H1 (cell line): ENCODE results near the gene ERGIC3. TPM values are rescaled to one million over a fixed set of nuclear protein-coding genes. Genes with fewer than 3 reads are reported as not detected.

Source experiments
- CTCF ChIA-PET: fragments of 300-600 bp; sonication (Branson Sonifier 250); formaldehyde crosslinking; loops from one replicate; lab custom pipeline; 2021; ENCODE audit not compliant: partially characterized antibody; lab: Charles Lee
- POLR2A ChIA-PET: fragments of 300-600 bp; sonication (Branson Sonifier 250); formaldehyde crosslinking; loops from one replicate; lab custom pipeline; 2021; ENCODE audit warnings: inconsistent platforms; ENCODE audit not compliant: partially characterized antibody; lab: Charles Lee
- DNase-seq, 2 experiments: peaks; one replicate each; pipeline versions ENCODE4 v3.0.0 to v3.0.0-alpha.2; 2010 to 2022; ENCODE audit warnings: low spot score in 2 of 2, low read depth in 1 of 2, mixed read lengths in 1 of 2
- FAIRE-seq: peaks from 2 replicates; lab custom pipeline; 2011; peaks lifted over from hg19 to GRCh38; lab: Jason Lieb, UNC
- H2AFZ ChIP-seq: 2 replicates; pipeline ENCODE4 v1.8.1; 2012; ENCODE audit warnings: low read length, inconsistent platforms
- H2AK5ac ChIP-seq: 2 replicates; pipeline ENCODE4 v1.6.1; 2013; ENCODE audit warnings: low read depth, low read length
- H2BK120ac ChIP-seq: replicated peaks from 2 replicates; pipeline ENCODE3; 2013; ENCODE audit warnings: low read depth, low read length, inconsistent platforms
- H2BK12ac ChIP-seq: 2 replicates; pipeline ENCODE4 v1.6.1; 2013; ENCODE audit warnings: low read depth, low read length
- H2BK15ac ChIP-seq: 2 replicates; pipeline ENCODE4 v1.6.1; 2013; ENCODE audit warnings: low read length
- H2BK20ac ChIP-seq: 2 replicates; pipeline ENCODE4 v1.6.1; 2013; ENCODE audit warnings: low read length
- H2BK5ac ChIP-seq: 2 replicates; pipeline ENCODE4 v1.6.1; 2013; ENCODE audit warnings: low read depth, low read length
- H3K14ac ChIP-seq: 2 replicates; pipeline ENCODE4 v1.6.1; 2013; ENCODE audit warnings: inconsistent platforms; ENCODE audit not compliant: insufficient read length
- H3K18ac ChIP-seq: 2 replicates; pipeline ENCODE4 v1.6.1; 2013; ENCODE audit warnings: low read length; ENCODE audit errors: extremely low read depth
- H3K23ac ChIP-seq: 2 replicates; pipeline ENCODE4 v1.6.1; 2013; ENCODE audit warnings: inconsistent platforms; ENCODE audit not compliant: insufficient read length
- H3K23me2 ChIP-seq: 2 replicates; pipeline ENCODE4 v1.6.1; 2013; ENCODE audit warnings: low read depth, low read length
- H3K27ac ChIP-seq: 2 replicates; pipeline ENCODE4 v1.6.1; 2011; ENCODE audit warnings: low read depth, low read length, inconsistent platforms
- H3K27me3 ChIP-seq, 4 experiments: replicated peaks in 1 of 4; 1 replicate in 1 of 4; 2 replicates in 3 of 4; pipeline versions ENCODE4 v1.6.1 to v1.8.1; 2011 to 2013; ENCODE audit warnings: low read length in 3 of 4, mild to moderate bottlenecking in 3 of 4, inconsistent platforms in 2 of 4, mixed read lengths in 2 of 4, moderate library complexity in 1 of 4; ENCODE audit not compliant: control insufficient read depth in 3 of 4, insufficient read depth in 3 of 4; ENCODE audit errors: extremely low read depth in 1 of 4
- H3K36me3 ChIP-seq, 4 experiments: 2 replicates each; pipeline versions ENCODE4 v1.6.1 to v1.8.1; 2011 to 2013; ENCODE audit warnings: mild to moderate bottlenecking in 4 of 4, low read length in 3 of 4, moderate library complexity in 2 of 4, control low read depth in 1 of 4, inconsistent platforms in 1 of 4; ENCODE audit not compliant: insufficient read depth in 4 of 4, control insufficient read depth in 2 of 4
- H3K4ac ChIP-seq: replicated peaks from 2 replicates; pipeline ENCODE3; 2013; ENCODE audit warnings: low read length, low read depth, mixed read lengths, inconsistent platforms; ENCODE audit not compliant: insufficient read length
- H3K4me1 ChIP-seq, 4 experiments: replicated peaks in 1 of 4; 1 replicate in 1 of 4; 2 replicates in 3 of 4; pipeline versions ENCODE4 v1.6.1 to v1.8.1; 2011 to 2013; ENCODE audit warnings: low read length in 3 of 4, inconsistent platforms in 2 of 4, mixed read lengths in 1 of 4; ENCODE audit not compliant: insufficient read depth in 4 of 4, control insufficient read depth in 3 of 4
- H3K4me2 ChIP-seq, 2 experiments: 2 replicates each; pipeline versions ENCODE4 v1.6.1 to v1.8.1; 2011 to 2013; ENCODE audit warnings: low read depth in 2 of 2, low read length in 2 of 2, control low read depth in 1 of 2, inconsistent platforms in 1 of 2, mild to moderate bottlenecking in 1 of 2; ENCODE audit not compliant: insufficient read depth in 1 of 2
- H3K4me3 ChIP-seq, 4 experiments: fragments of 200-600, 300-600 bp in 1 of 4; sonication (generic), shearing (Covaris generic), sonication (Bioruptor Twin) in 1 of 4; 2 replicates each; pipeline versions ENCODE4 v1.5.1 to v1.8.1; 2011 to 2016; ENCODE audit warnings: low read length in 4 of 4, low read depth in 3 of 4, control low read depth in 2 of 4, inconsistent platforms in 2 of 4, mild to moderate bottlenecking in 2 of 4, mixed read lengths in 1 of 4, moderate library complexity in 1 of 4; ENCODE audit not compliant: insufficient read depth in 2 of 4; ENCODE audit errors: extremely low read depth in 1 of 4
- H3K56ac ChIP-seq: replicated peaks from 2 replicates; pipeline ENCODE3; 2013; ENCODE audit warnings: low read depth, mild to moderate bottlenecking, mixed read lengths, low read length, inconsistent platforms; ENCODE audit not compliant: insufficient read length
- H3K79me1 ChIP-seq: 2 replicates; pipeline ENCODE4 v1.6.1; 2013; ENCODE audit warnings: low read depth, low read length, control low read depth
- H3K79me2 ChIP-seq, 2 experiments: 2 replicates each; pipeline versions ENCODE4 v1.6.1 to v1.8.1; 2012 to 2013; ENCODE audit warnings: low read length in 2 of 2, mild to moderate bottlenecking in 2 of 2, inconsistent platforms in 1 of 2; ENCODE audit not compliant: insufficient read depth in 2 of 2, control insufficient read depth in 1 of 2
- H3K9ac ChIP-seq, 4 experiments: replicated peaks in 1 of 4; 1 replicate in 1 of 4; 2 replicates in 3 of 4; pipeline versions ENCODE4 v1.6.1 to v1.8.1; 2011 to 2013; ENCODE audit warnings: low read depth in 3 of 4, low read length in 3 of 4, control low read depth in 2 of 4, mild to moderate bottlenecking in 2 of 4, moderate library complexity in 2 of 4, inconsistent platforms in 1 of 4; ENCODE audit errors: extremely low read depth in 1 of 4
- H3K9me3 ChIP-seq, 2 experiments: 2 replicates each; pipeline versions ENCODE4 v1.6.1 to v1.8.1; 2012 to 2013; ENCODE audit warnings: mild to moderate bottlenecking in 2 of 2, moderate library complexity in 2 of 2, control low read depth in 1 of 2, inconsistent platforms in 1 of 2, low read depth in 1 of 2, low read length in 1 of 2, mixed read lengths in 1 of 2; ENCODE audit not compliant: insufficient read depth in 2 of 2
- H4K20me1 ChIP-seq, 2 experiments: replicated peaks in 1 of 2; 2 replicates each; pipeline versions ENCODE3 to v1.8.1; 2011 to 2013; ENCODE audit warnings: inconsistent platforms in 2 of 2, low read length in 2 of 2, mild to moderate bottlenecking in 1 of 2; ENCODE audit not compliant: insufficient read depth in 2 of 2, control insufficient read depth in 1 of 2
- H4K5ac ChIP-seq: 2 replicates; pipeline ENCODE4 v1.6.1; 2013; ENCODE audit warnings: low read length, low read depth, mixed read lengths, inconsistent platforms; ENCODE audit not compliant: insufficient read length
- H4K8ac ChIP-seq: 2 replicates; pipeline ENCODE4 v1.8.0; 2013; ENCODE audit warnings: mild to moderate bottlenecking, moderate library complexity, low read length, inconsistent platforms; ENCODE audit not compliant: insufficient read depth; ENCODE audit errors: extremely low read depth
- H4K91ac ChIP-seq: replicated peaks from 2 replicates; pipeline ENCODE3; 2013; ENCODE audit warnings: low read length, mixed read lengths, inconsistent platforms; ENCODE audit not compliant: insufficient read length
- BCL11A ChIP-seq, 2 experiments: IDR thresholded peaks; one replicate each; pipeline ENCODE4 v1.6.1; 2011; ENCODE audit warnings: low read depth in 2 of 2, low read length in 2 of 2, mild to moderate bottlenecking in 2 of 2
- CBX5 ChIP-seq: fragments of 300-800, 300-1000 bp; sonication (generic); IDR thresholded peaks from 2 replicates; pipeline ENCODE4 v1.7.1; 2016; ENCODE audit warnings: antibody characterized with exemption, low read length, low read depth
- CBX8 ChIP-seq: fragments of 300-800, 300-1000 bp; sonication (generic); IDR thresholded peaks from 2 replicates; pipeline ENCODE4 v1.7.1; 2016; ENCODE audit warnings: low read depth, low read length, borderline replicate concordance
- CHD1 ChIP-seq: IDR thresholded peaks from 2 replicates; pipeline ENCODE4 v1.6.1; 2012; ENCODE audit warnings: low read depth, low read length, improper control_type of control experiment
- KDM4A ChIP-seq: IDR thresholded peaks from one replicate; pipeline ENCODE4 v1.7.1; 2012; ENCODE audit warnings: low read depth, mild to moderate bottlenecking, moderate library complexity, low read length, inconsistent platforms; ENCODE audit not compliant: severe bottlenecking
- KDM5A ChIP-seq: fragments of 200-600 bp; IDR thresholded peaks from 2 replicates; pipeline ENCODE4 v1.7.1; 2012; ENCODE audit warnings: mild to moderate bottlenecking, low read length, inconsistent platforms, mixed read lengths
- NRF1 ChIP-seq: IDR thresholded peaks from 2 replicates; pipeline ENCODE4 v1.6.1; 2011; ENCODE audit warnings: mild to moderate bottlenecking, low read depth, low read length, improper control_type of control experiment
- PHF8 ChIP-seq: fragments of 200-600 bp; sonication (generic); conservative IDR thresholded peaks from 2 replicates; pipeline ENCODE4 v1.7.1; 2012; ENCODE audit warnings: low read depth, mild to moderate bottlenecking, inconsistent platforms, low read length, moderate library complexity
- RAD21 ChIP-seq, 2 experiments: IDR thresholded peaks in 1 of 2; conservative IDR thresholded peaks in 1 of 2; 2 replicates each; pipeline ENCODE4 v1.6.1; 2011; ENCODE audit warnings: low read depth in 2 of 2, low read length in 2 of 2, improper control_type of control experiment in 1 of 2, inconsistent platforms in 1 of 2, mild to moderate bottlenecking in 1 of 2, moderate library complexity in 1 of 2
- RNF2 ChIP-seq: fragments of 200-900, 300-1000 bp; sonication (generic); IDR thresholded peaks from 2 replicates; pipeline ENCODE4 v1.7.1; 2016; ENCODE audit warnings: borderline replicate concordance, low read depth, mild to moderate bottlenecking, antibody characterized with exemption, low read length; ENCODE audit not compliant: poor library complexity, severe bottlenecking; ENCODE audit errors: missing control alignments
- ZNF274 ChIP-seq: IDR thresholded peaks from 2 replicates; pipeline ENCODE4 v1.7.0; 2012; ENCODE audit warnings: low read length, borderline replicate concordance; ENCODE audit errors: extremely low read depth
- whole genome bisulfite sequencing, 2 experiments: shearing (Covaris generic) in 1 of 2; methylation state at CpG; one replicate each; pipeline versions ENCODE4 v1.1.6 to v1.1.7; 2013 to 2015; ENCODE audit warnings: low lambda C conversion rate in 2 of 2, mixed read lengths in 2 of 2, inconsistent platforms in 1 of 2, low coverage in 1 of 2, missing lambda C conversion rate in 1 of 2; ENCODE audit not compliant: insufficient replicate concordance in 2 of 2, insufficient coverage in 1 of 2, insufficient read length in 1 of 2; ENCODE audit errors: extremely low coverage in 1 of 2, missing lambda C conversion rate in 1 of 2; 5-methylcytosine and 5-hydroxymethylcytosine counted together
- polyA plus RNA-seq, 7 experiments: library from polyadenylated mRNA; depleted of rRNA in 3 of 7; stranded (reverse) in 5 of 7; unstranded in 2 of 7; fragments of >200 nt in 5 of 7; fragments of 200-250 nt in 2 of 7; gene quantifications; 1 replicate in 5 of 7; 2 replicates in 1 of 7; 4 replicates in 1 of 7; pipeline versions ENCODE4 v1.2.1 to v1.2.3, GENCODE V29; 2011 to 2013; ENCODE audit warnings: missing spikeins in 2 of 7, mixed read lengths in 2 of 7
- total RNA-seq: library from RNA; stranded (reverse); fragmentation: NEBNext Ultra II Directional; extraction: Animal tissue kit (Norgen Biotek cat#: 25700); gene quantifications from 2 replicates; pipeline ENCODE4 v1.2.1, GENCODE V29; 2021
- TF ChIP-seq, protein P1 (sequence below): IDR thresholded peaks from 2 replicates; pipeline ENCODE4 v1.6.1; 2011; ENCODE audit warnings: low read depth, mild to moderate bottlenecking, low read length; ENCODE audit not compliant: insufficient read depth

ERGIC3 gene
- total and polyA plus RNA-seq, 2 of the 8 experiments (the other 6 are each of a cell fraction or from before 2014, with no cell fraction given): 178 to 341 TPM

DNA sequence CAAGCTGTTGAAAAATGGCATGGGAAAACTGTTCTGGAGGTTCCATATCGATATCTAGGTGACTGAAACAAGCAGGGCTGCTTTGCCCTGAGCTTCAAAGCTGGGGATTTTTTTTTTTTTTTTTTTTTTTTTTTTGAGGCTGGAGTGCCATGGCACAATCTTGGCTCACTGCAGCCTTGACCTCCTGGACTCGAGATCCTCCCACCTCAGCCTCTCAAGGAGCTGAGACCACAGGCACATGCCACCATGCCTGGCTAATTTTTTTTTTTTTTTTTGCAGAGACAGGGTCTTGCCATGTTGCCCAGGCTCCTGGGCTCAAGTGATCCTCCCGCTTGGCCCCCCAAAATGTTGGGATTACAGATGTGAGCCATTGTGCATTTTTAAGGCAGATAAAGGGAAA lies 11.0 kb downstream of the ERGIC3 start:
- Histone ChIP-seq H3K4me1 (no peaks in the 10 kb centered on the region), H3K79me1 (no peaks in the 10 kb centered on the region), H4K20me1 (peaks cover 0 to 4% of the 10 kb centered on the region in 2 experiments), H3K4me2 (no peak overlapping the region), H3K18ac (no peak overlapping the region), H4K8ac (no peak overlapping the region), H2BK15ac (no peak overlapping the region), H2AFZ (no peak overlapping the region), H2BK120ac (no peak overlapping the region), H3K27ac (no peak overlapping the region), H2BK5ac (no peak overlapping the region), H3K56ac (no peak overlapping the region), H3K9ac (no peak overlapping the region), H3K9me3 (no peaks in the 10 kb centered on the region), H2BK20ac (no peak overlapping the region), H3K4ac (no peak overlapping the region), H3K23me2 (0 out of 2 replicates have a peak, but pooled peaks cover 2% of the 10 kb centered on the region), H4K5ac (no peak overlapping the region), H3K23ac (no peak overlapping the region), H3K79me2 (no peaks in the 10 kb centered on the region), H2BK12ac (no peak overlapping the region), H3K27me3 (no peaks in the 10 kb centered on the region), H3K14ac (no peak overlapping the region), H4K91ac (no peak overlapping the region), H2AK5ac (no peak overlapping the region), H3K4me3 (no peak overlapping the region), H3K36me3 (peaks cover 7 to 65% (median 25%) of the 10 kb centered on the region in 4 experiments; a peak in 7 of 8 replicates)
- FAIRE-seq (no peak), DNase-seq (no peak)
- WGBS, 2 experiments: 60% methylated on average over 1 of the region's 3 CpGs; no CpG with 5 or more reads in 1 of the 2 experiments
- ChIA-PET POLR2A (interaction anchor here (1.0 to 4.1 kb wide), 4 partner anchors 10 to 66 kb away, joined by 4 to 30 read pairs (median 4); partner anchors contain the start of gene ERGIC3), CTCF (interaction anchor here (0.6 to 2.9 kb wide), 6 partner anchors 8 to 583 kb away, joined by 3 to 7 read pairs (median 3); no protein-coding TSS in a partner anchor)
- TF ChIP-seq CBX5 (no peak), CHD1 (no peak), KDM5A (no peak), RNF2 (no peak), NRF1 (no peak), KDM4A (no peak), BCL11A (IDR thresholded peaks at IDR 0.05; ENCODE audit: low read depth in 2 of 2, low read length in 2 of 2) (no peak), ZNF274 (no peak), PHF8 (no peak), CBX8 (no peak), RAD21 (IDR thresholded peaks at IDR 0.05 in 1 of 2, conservative IDR thresholded peaks at IDR 0.05 in 1 of 2; ENCODE audit: low read depth in 2 of 2, low read length in 2 of 2) (no peak)
- TF ChIP-seq, protein P1, sequence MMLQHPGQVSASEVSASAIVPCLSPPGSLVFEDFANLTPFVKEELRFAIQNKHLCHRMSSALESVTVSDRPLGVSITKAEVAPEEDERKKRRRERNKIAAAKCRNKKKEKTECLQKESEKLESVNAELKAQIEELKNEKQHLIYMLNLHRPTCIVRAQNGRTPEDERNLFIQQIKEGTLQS: no peak
